IMR-90 (cell line): Measurements from ENCODE around the gene DLG3.

Source experiments
- BHLHE40 ChIP-seq: fragments of 150-350 bp; IDR thresholded peaks from 2 replicates; pipeline ENCODE4 v1.6.1; 2016; ENCODE audit warnings: mild to moderate bottlenecking, low read depth, low read length
- CEBPB ChIP-seq: IDR thresholded peaks from 2 replicates; pipeline ENCODE4 v1.6.1; 2012; ENCODE audit warnings: low read depth, low read length, improper control_type of control experiment
- CHD1 ChIP-seq: IDR thresholded peaks from 2 replicates; pipeline ENCODE4 v1.6.1; 2012; ENCODE audit warnings: low read depth, low read length, improper control_type of control experiment
- CTCF ChIP-seq: conservative IDR thresholded peaks from 2 replicates; pipeline ENCODE4 v1.5.1; 2012; ENCODE audit warnings: mild to moderate bottlenecking, low read depth, low read length, improper control_type of control experiment
- ELK1 ChIP-seq: fragments of 150-350 bp; IDR thresholded peaks from 2 replicates; pipeline ENCODE4 v1.6.1; 2016; ENCODE audit warnings: low read depth, mild to moderate bottlenecking, low read length, moderate library complexity, borderline replicate concordance
- FOS ChIP-seq: fragments of 150-350 bp; IDR thresholded peaks from 2 replicates; pipeline ENCODE4 v1.6.1; 2016; ENCODE audit warnings: low read depth, low read length
- MAFK ChIP-seq: IDR thresholded peaks from 2 replicates; pipeline ENCODE4 v1.6.1; 2012; ENCODE audit warnings: low read depth, low read length, improper control_type of control experiment
- MAZ ChIP-seq: IDR thresholded peaks from 2 replicates; pipeline ENCODE4 v1.6.1; 2012; ENCODE audit warnings: low read depth, mild to moderate bottlenecking, low read length, improper control_type of control experiment, moderate library complexity, borderline replicate concordance
- POLR2A ChIP-seq: IDR thresholded peaks from 2 replicates; pipeline ENCODE4 v1.6.1; 2012; ENCODE audit warnings: mild to moderate bottlenecking, low read depth, low read length
- RAD21 ChIP-seq: IDR thresholded peaks from 2 replicates; pipeline ENCODE4 v1.6.1; 2012; ENCODE audit warnings: low read length, improper control_type of control experiment
- RCOR1 ChIP-seq: IDR thresholded peaks from 2 replicates; pipeline ENCODE4 v1.6.1; 2012; ENCODE audit warnings: mild to moderate bottlenecking, low read length, improper control_type of control experiment; ENCODE audit not compliant: insufficient replicate concordance
- RFX5 ChIP-seq: IDR thresholded peaks from 2 replicates; pipeline ENCODE4 v1.8.0; 2012; ENCODE audit warnings: low read depth, mild to moderate bottlenecking, low read length, moderate library complexity
- SMC3 ChIP-seq: fragments of 150-350 bp; IDR thresholded peaks from 2 replicates; pipeline ENCODE4 v1.6.1; 2016; ENCODE audit warnings: low read depth, mild to moderate bottlenecking, antibody characterized with exemption, low read length, moderate library complexity
- TF ChIP-seq, protein P1 (sequence below): fragments of 150-350 bp; IDR thresholded peaks from 2 replicates; pipeline ENCODE4 v1.6.1; 2017; ENCODE audit warnings: mild to moderate bottlenecking, antibody characterized with exemption, low read length, low read depth

DNA sequence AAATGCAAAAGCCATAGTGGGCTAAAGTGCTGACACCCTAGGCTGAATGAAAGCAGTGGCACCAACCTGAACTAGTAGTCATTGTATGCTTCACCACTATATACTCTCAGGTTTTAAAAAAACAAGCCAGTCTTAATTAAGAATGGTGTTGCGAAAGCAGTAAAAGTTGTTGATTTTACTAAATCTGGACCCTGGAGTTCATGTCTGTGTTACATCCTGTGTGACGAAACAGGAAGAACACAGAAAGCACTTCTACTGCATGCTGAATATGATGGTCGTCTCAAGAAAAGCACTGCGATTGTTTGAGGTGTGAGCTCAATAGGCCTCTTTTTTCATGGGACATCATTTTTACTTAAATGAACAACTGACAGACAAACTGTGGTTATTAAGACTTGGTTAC, 45.7 kb upstream of the DLG3 start:
- TF ChIP-seq CTCF, result no peak
- TF ChIP-seq RAD21, result no peak
- TF ChIP-seq POLR2A, result no peak
- no peak for TF ChIP-seq BHLHE40
- no peak for TF ChIP-seq MAZ
- TF ChIP-seq CEBPB, result peak; percentile 47; the same call in 1 of the 2 replicates
- TF ChIP-seq SMC3, result no peak
- TF ChIP-seq ELK1, result no peak
- no peak for TF ChIP-seq MAFK
- TF ChIP-seq, protein P1, sequence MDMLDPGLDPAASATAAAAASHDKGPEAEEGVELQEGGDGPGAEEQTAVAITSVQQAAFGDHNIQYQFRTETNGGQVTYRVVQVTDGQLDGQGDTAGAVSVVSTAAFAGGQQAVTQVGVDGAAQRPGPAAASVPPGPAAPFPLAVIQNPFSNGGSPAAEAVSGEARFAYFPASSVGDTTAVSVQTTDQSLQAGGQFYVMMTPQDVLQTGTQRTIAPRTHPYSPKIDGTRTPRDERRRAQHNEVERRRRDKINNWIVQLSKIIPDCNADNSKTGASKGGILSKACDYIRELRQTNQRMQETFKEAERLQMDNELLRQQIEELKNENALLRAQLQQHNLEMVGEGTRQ, result no peak
- TF ChIP-seq FOS, result no peak
- no peak for TF ChIP-seq RFX5
- TF ChIP-seq RCOR1, result no peak
- no peak for TF ChIP-seq CHD1
